Stimulated activated CD4-positive, alpha-beta T cell treated with anti-CD3 and anti-CD28 coated beads, Interleukin-12 subunit alpha, Interleukin-12 subunit beta, amount 100 ng/mL, for 48 hours (primary cell): ENCODE results near the gene ITPR2.
"Not testable (repeated sequence)": the region's sequence is repeated elsewhere in the genome, so short reads cannot be mapped to it uniquely, and the experiment has no call there.

Source experiments
- DNase-seq, 3 donors: peaks; one replicate each; pipeline ENCODE4 v3.0.0-alpha.2; 2020; ENCODE audit warnings: low read depth in 2 of 3, low spot score in 1 of 3

Gene ITPR2

DNA sequence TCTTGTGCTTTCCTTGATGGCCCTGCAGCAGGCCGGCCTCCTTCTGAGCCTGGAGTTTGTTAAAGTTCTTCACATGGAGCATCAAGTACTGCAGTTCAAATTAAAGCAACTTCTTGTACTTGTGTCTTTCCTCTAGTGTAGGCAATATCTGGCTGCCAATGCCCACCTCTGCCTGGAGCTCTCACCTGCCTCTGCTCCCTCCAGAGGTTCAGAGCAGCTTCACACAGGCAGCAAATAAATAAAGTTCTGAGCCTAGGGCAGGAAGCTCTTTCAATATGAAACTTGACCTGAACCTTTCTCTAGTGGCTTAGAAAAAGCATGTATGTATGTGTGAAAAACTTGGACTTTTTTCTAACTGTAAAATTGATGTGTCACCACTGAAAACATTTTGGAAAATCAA is 65.9 kb downstream of the ITPR2 start:
- no peak for DNase-seq

- DNase-seq, result no peak
These were observed 70.8 kb downstream of the ITPR2 start for GRCh38 chr12:26762186-26762585.

GRCh38 chr12:26761775-26762174 is 71.2 kb downstream of the ITPR2 start:
- DNase-seq, result no peak

- no peak for DNase-seq
These were observed 72.2 kb downstream of the ITPR2 start for GRCh38 chr12:26760657-26761293.

DNA sequence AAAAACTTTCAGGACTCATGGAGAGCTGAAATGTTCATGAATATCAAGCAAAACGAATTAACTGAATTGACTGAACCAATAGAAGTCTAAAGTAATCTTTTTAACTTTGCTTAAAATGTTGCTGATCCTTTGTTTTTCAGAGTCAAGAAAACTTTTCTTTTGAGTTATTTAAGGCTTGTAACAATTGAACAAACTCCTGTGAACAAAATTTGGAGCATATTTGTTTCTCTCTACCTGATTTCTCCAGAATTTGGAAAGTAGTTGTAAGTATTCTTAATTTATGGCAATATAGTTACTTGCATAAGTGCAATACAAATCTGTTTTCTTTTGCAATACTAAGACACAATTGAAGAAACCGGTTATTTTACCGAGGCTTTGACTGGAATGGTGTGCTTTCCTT is 77.6 kb downstream of the ITPR2 start:
- not testable (repeated sequence) for DNase-seq

- DNase-seq, result no peak
These were observed 78.8 kb downstream of the ITPR2 start for GRCh38 chr12:26754148-26754547.

DNA sequence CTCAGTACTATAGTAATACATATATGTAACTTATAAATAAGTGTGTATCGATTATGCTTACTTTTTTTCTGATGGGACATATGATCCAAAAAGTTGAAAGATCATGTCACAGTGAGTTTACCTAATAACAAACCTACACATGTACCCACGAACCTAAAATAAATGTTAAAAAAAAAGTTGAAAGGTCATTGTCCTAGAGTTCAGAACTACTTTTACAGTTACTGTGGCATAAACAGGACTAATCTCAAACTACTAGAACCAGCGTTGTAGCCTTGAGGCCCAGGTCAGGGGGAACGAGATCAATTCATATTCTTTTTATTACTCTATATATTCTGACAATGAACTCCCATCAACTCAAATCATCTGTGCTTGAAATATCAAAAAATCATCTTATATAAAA is 81.8 kb downstream of the ITPR2 start:
- DNase-seq, result no peak

GRCh38 chr12:26750531-26751175 is 82.3 kb downstream of the ITPR2 start:
- no peak for DNase-seq

DNA sequence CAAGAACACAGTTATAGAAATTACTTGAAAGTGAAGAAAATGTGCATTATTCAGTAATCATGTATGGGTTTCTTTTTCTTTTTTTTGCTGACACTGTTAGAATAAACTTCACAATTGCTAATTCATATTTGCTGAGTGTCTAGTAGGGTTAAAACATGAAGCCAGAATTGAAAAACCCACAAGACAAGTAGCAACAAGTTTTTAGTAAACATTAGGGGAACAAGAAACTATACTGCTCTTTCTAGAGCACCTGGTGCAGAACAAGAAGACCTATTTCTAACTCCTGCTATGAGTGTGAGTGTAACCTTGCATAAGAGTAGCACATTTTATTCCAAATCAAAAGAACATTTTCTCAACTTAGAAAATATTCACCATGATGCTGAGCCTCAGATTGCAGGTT is 83.2 kb downstream of the ITPR2 start:
- no peak for DNase-seq

DNA sequence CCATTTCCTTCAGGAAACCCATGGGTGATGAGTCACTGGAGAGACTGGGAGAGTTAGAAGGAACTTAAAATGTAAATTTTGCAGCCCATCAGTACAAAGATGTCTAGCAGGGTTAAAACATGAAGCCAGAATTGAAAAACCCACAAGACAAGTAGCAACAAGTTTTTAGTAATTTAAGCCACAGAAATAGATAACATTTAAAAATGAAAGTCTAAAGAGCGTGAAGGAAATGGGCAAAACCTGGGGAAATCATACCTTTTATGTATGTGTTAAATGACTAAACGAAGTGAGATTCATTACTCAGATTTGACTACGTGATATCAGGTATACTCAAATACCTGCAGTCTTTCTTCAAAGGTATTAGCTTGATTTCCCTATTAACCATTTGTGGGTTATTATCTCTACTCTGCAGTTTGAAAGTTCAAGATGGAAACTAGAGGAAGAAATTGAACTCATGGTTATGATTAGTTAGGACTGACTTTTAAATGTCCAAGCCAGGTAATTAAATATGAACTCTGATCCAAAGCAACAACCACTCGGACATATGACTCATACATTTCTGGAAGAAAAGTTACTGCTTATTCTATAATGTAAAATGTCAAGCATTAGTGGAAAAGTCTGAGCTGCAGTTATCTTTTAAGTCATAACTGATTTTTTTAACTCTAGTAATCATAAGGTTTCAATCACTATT is 84.1 kb downstream of the ITPR2 start:
- DNase-seq, result no peak

- no peak for DNase-seq
These were observed 84.6 kb downstream of the ITPR2 start for GRCh38 chr12:26748412-26748740.

- no peak for DNase-seq
These were observed 86.8 kb downstream of the ITPR2 start for GRCh38 chr12:26746121-26746714.

GRCh38 chr12:26744697-26745440 is 88.1 kb downstream of the ITPR2 start:
- DNase-seq, result no peak

GRCh38 chr12:26744042-26744626 is 88.9 kb downstream of the ITPR2 start:
- no peak for DNase-seq

- DNase-seq, result no peak
These were observed 91.3 kb downstream of the ITPR2 start for GRCh38 chr12:26741584-26742227.

- DNase-seq, result no peak
These were observed 92.0 kb downstream of the ITPR2 start for GRCh38 chr12:26740991-26741390.

GRCh38 chr12:26740348-26740747 is 92.6 kb downstream of the ITPR2 start:
- DNase-seq, result no peak

GRCh38 chr12:26737487-26738030 is 95.4 kb downstream of the ITPR2 start:
- no peak for DNase-seq

DNA sequence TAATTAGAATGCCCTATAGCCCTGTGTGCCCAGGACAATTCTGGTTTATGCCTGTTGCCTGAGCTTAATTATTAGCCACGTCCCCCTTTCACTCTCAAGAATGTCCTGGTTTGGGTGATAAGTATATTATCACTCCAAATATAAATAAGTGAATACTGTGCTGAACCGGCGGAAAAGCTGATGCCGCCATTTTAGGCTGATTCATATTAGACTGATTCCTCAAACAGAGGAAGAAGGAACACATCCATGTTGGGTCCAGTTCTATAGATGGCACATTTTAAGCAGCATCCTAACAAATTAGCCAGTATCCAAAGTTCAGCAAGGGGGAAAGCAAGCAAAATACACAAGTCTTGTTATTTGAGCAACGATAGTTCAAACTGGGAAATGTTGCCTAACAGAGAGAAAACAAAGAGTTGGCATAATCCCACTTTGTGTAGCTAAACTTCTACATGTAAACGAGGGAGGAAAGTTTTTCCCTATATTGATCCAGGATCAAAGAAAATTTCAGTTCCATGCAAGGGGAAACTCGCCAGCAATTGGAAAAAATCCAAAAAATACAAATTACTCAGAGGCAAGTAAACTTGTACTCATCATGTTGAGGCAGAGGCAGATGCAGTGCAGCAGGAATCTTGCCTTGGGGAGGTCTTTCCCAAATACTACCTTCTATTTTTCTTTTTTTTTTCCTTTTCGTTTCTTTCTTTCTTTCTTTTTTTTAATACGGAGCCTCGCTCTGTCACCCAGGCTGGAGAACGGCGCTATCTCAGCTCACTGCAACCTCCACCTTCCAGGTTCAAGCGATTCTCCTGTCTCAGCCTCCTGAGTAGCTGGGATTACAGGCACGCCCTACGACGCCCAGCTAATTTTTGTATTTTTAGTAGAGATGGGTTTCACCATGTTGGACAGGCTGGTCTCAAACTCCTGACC is 96.2 kb downstream of the ITPR2 start:
- no peak for DNase-seq
